Stomach (tissue), 9 donors: Measurements from ENCODE around the gene NRCAM. TPM values are rescaled to one million over a fixed set of nuclear protein-coding genes. Genes with fewer than 3 reads are reported as not detected.

Source experiments
- DNase-seq, 2 donors: peaks; one replicate each; pipeline versions ENCODE4 v3.0.0 to v3.0.0-alpha.2; 2013 to 2019
- H3K27ac ChIP-seq, 5 donors: fragments of 200-600 bp in 4 of 5; sonication (generic) in 4 of 5; one replicate each; pipeline ENCODE4 v1.5.1; 2013 to 2019; ENCODE audit warnings: mild to moderate bottlenecking in 1 of 5, moderate library complexity in 1 of 5
- H3K27me3 ChIP-seq, 3 donors: fragments of 200-600 bp; sonication (generic); one replicate each; pipeline ENCODE4 v1.5.1; 2017 to 2019; ENCODE audit warnings: mixed run types in 1 of 3
- H3K36me3 ChIP-seq, 4 donors: fragments of 200-600 bp; sonication (generic); 1 replicate in 3 of 4; 2 replicates in 1 of 4; pipeline ENCODE4 v1.5.1; 2016 to 2019
- H3K4me1 ChIP-seq, 4 donors: fragments of 200-600 bp; sonication (generic); one replicate each; pipeline ENCODE4 v1.5.1; 2016 to 2019
- H3K4me3 ChIP-seq, 4 donors: fragments of 200-600 bp; sonication (generic) in 3 of 4; one replicate each; pipeline ENCODE4 v1.5.1; 2016 to 2019; ENCODE audit warnings: mild to moderate bottlenecking in 1 of 4
- H3K9me3 ChIP-seq, 4 donors: fragments of 200-600 bp; sonication (generic); one replicate each; pipeline ENCODE4 v1.5.1; 2016 to 2019
- EP300 ChIP-seq: sonication (generic); formaldehyde crosslinking; IDR thresholded peaks from one replicate; pipeline ENCODE4 v1.6.1; 2017; ENCODE audit warnings: antibody characterized with exemption
- POLR2A ChIP-seq, 4 donors: fragments of 450-650 bp; IDR thresholded peaks; one replicate each; pipeline ENCODE4 v1.6.1; 2016; ENCODE audit warnings: antibody characterized with exemption in 4 of 4, control low read depth in 2 of 4, mild to moderate bottlenecking in 1 of 4, moderate library complexity in 1 of 4
- POLR2AphosphoS5 ChIP-seq, 3 donors: sonication (generic); formaldehyde crosslinking; IDR thresholded peaks; one replicate each; pipeline ENCODE4 v1.6.1; 2016; ENCODE audit warnings: antibody characterized with exemption in 3 of 3
- WGBS, 5 donors: extraction: QIAGEN DNeasy Blood & Tissue Kit in 3 of 5; methylation state at CpG; one replicate each; pipeline versions ENCODE4 v1.1.5 to v1.1.7; 2013 to 2018; 5-methylcytosine and 5-hydroxymethylcytosine counted together
- intact Hi-C: fragments of 100-400 bp; cut with DNase I; formaldehyde crosslinking; loops from one replicate; pipeline ENCODE4 v1.15.1; 2023; ENCODE audit warnings: low total_unique reads
- polyA plus RNA-seq, 3 donors: library from polyadenylated mRNA; stranded (reverse); fragments of 200-250 nt; gene quantifications; one replicate each; pipeline ENCODE4 v1.2.3, GENCODE V29; 2013
- total RNA-seq, 5 donors: library from RNA; depleted of rRNA; stranded (reverse); fragments of >200 nt; gene quantifications; one replicate each; pipeline versions ENCODE4 v1.1.0 to v1.2.3, GENCODE V29; 2014 to 2016
- TF ChIP-seq, protein P1 (sequence below), 7 experiments: fragments of 450-650 bp in 4 of 7; fragments of 200-600 bp in 3 of 7; sonication (generic) in 3 of 7; IDR thresholded peaks; one replicate each; pipeline ENCODE4 v1.5.1; 2016 to 2019; ENCODE audit warnings: antibody characterized with exemption in 7 of 7, control low read depth in 2 of 7, mild to moderate bottlenecking in 1 of 7
- donor health status: healthy with polysubstance abuse.
- donor health status: Bipolar disorder and iron deficiency.
- donor health status: healthy.

NRCAM gene
- total and polyA plus RNA-seq, 8 donors = 1.2 to 9.4 (median 2.3) TPM

DNA sequence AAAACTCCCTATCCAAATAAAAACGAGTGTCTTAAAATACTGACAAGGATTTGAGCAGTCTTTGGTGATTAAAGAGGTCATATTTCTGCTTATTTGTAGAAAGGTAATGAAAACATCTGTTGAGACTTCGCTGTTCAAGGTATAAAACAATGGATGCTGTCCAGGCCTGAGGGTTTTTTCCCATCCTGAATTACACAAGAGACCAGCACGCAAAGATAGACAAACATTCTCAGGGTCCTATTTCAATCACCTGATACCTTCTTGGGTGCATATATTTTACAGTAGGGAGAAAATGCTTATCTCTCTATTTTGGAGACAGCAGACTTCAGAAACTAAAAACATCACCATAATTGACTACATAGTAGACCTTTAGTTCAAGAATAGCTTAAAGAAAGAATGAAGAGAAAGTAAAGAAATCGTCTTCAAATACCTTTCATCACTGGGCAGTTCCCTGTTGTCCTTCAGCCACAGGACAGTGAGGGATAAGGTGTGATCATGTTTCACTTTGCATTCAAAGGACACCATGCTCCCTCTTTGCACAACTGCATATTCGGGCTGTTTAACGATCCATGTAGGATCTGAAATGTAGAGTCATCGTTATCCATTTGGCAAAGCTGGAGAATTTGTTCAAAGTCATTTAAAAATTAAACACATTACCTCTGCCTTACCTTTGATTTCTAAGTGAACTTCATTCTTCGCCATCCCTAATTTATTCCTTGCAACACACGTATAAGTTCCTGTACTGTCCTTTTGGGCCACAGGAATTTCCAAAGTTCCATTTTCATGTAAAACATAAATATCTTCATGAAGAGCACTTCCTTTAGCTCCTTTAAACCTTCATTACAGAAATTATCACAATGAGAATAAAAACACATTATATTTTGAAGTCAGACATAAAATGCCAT, 262.4 kb downstream of the NRCAM start:
- H3K27me3 ChIP-seq = no peaks in the 10 kb centered on the region
- DNase-seq = no peak
- no peak overlapping the region for H3K27ac ChIP-seq
- no peaks in the 10 kb centered on the region for H3K4me1 ChIP-seq
- intact Hi-C loops = no loop called here
- no peaks in the 10 kb centered on the region for H3K36me3 ChIP-seq
- H3K4me3 ChIP-seq = no peak overlapping the region
- WGBS, 5 donors = 70 to 78% (median 76%) methylated on average over 9 of the region's 9 CpGs
- TF ChIP-seq EP300 (no peak), POLR2A (IDR thresholded peaks at IDR 0.05) (no peak), POLR2AphosphoS5 (IDR thresholded peaks at IDR 0.05) (no peak)
- TF ChIP-seq, protein P1, sequence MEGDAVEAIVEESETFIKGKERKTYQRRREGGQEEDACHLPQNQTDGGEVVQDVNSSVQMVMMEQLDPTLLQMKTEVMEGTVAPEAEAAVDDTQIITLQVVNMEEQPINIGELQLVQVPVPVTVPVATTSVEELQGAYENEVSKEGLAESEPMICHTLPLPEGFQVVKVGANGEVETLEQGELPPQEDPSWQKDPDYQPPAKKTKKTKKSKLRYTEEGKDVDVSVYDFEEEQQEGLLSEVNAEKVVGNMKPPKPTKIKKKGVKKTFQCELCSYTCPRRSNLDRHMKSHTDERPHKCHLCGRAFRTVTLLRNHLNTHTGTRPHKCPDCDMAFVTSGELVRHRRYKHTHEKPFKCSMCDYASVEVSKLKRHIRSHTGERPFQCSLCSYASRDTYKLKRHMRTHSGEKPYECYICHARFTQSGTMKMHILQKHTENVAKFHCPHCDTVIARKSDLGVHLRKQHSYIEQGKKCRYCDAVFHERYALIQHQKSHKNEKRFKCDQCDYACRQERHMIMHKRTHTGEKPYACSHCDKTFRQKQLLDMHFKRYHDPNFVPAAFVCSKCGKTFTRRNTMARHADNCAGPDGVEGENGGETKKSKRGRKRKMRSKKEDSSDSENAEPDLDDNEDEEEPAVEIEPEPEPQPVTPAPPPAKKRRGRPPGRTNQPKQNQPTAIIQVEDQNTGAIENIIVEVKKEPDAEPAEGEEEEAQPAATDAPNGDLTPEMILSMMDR (IDR thresholded peaks at IDR 0.05) = no peak
- no peaks in the 10 kb centered on the region for H3K9me3 ChIP-seq

GRCh38 chr7:108190891-108191290, 265.3 kb downstream of the NRCAM start:
- Histone ChIP-seq H3K27me3 (no peaks in the 10 kb centered on the region), H3K4me1 (no peaks in the 10 kb centered on the region), H3K9me3 (no peaks in the 10 kb centered on the region), H3K27ac (no peak overlapping the region), H3K36me3 (no peaks in the 10 kb centered on the region), H3K4me3 (no peak overlapping the region)
- intact Hi-C loops = no loop called here
- DNase-seq = no peak
- no peak for TF ChIP-seq EP300
- TF ChIP-seq, protein P1 (IDR thresholded peaks at IDR 0.05) = no peak
- WGBS, 5 donors = 79 to 88% (median 85%) methylated on average over 4 of the region's 4 CpGs

GRCh38 chr7:108189733-108190388, 266.4 kb downstream of the NRCAM start:
- H3K9me3 ChIP-seq = no peaks in the 10 kb centered on the region
- WGBS, 5 donors = 56 to 76% (median 62%) methylated on average over 7 of the region's 7 CpGs
- peak in 1 of 2 donors; percentile 17 for DNase-seq
- H3K36me3 ChIP-seq = no peaks in the 10 kb centered on the region
- H3K27ac ChIP-seq = no peak overlapping the region
- no peaks in the 10 kb centered on the region for H3K4me1 ChIP-seq
- no peaks in the 10 kb centered on the region for H3K27me3 ChIP-seq
- intact Hi-C loops = loop anchor here (10.0 kb wide), 1 partner anchor 265 kb away; the partner anchor contains the start of gene NRCAM
- TF ChIP-seq EP300 (no peak), POLR2AphosphoS5 (IDR thresholded peaks at IDR 0.05) (no peak)
- H3K4me3 ChIP-seq = no peak overlapping the region

- Histone ChIP-seq H3K9me3 (no peaks in the 10 kb centered on the region), H3K4me3 (no peak overlapping the region), H3K4me1 (no peaks in the 10 kb centered on the region), H3K27me3 (no peaks in the 10 kb centered on the region), H3K27ac (no peak overlapping the region), H3K36me3 (no peaks in the 10 kb centered on the region)
- no peak for DNase-seq
- intact Hi-C loops = loop anchor here (10.0 kb wide), 1 partner anchor 266 kb away; the partner anchor contains the start of gene NRCAM
- no peak for TF ChIP-seq EP300
- no peak for TF ChIP-seq POLR2A (IDR thresholded peaks at IDR 0.05)
- TF ChIP-seq, protein P1 (IDR thresholded peaks at IDR 0.05) = no peak
- no peak for TF ChIP-seq POLR2AphosphoS5 (IDR thresholded peaks at IDR 0.05)
- WGBS, 5 donors = 90 to 93% (median 92%) methylated on average over 3 of the region's 3 CpGs
Observed at GRCh38 chr7:108188724-108189123, 267.5 kb downstream of the NRCAM start.
